K562 (cell line): ENCODE measurements around the gene PHETA2. TPM values are rescaled to one million over a fixed set of nuclear protein-coding genes. Genes with fewer than 3 reads are reported as not detected.

Experiments used
- ATAC-seq: fragments of 200-7000 bp; cut with Tn5 transposase; 3 replicates; pipeline ENCODE4 v1.9.1; 2020; ENCODE audit warnings: moderate library complexity
- BruUV-seq: library from RNA; stranded (reverse); fragments of 400-500 nt; replicated peaks from 2 replicates; lab custom pipeline; 2021; lab: Mats Ljungman, UMichigan
- CTCF ChIA-PET: fragments of 300-600 bp; formaldehyde crosslinking; extraction: SDS; loops from one replicate; lab custom pipeline; 2021; ENCODE audit warnings: low intra/inter-chr PET ratio; lab: Yijun Ruan, JAX
- POLR2A ChIA-PET: fragments of 300-600, 350-650 bp; sonication (Branson Sonifier 250); formaldehyde crosslinking; extraction: SDS; loops from one replicate; lab custom pipeline; 2021; ENCODE audit warnings: antibody characterized with exemption, inconsistent platforms; lab: Yijun Ruan, JAX
- DNase-seq, 4 experiments: peaks; one replicate each; pipeline versions ENCODE4 v3.0.0 to v3.0.0-alpha.2; 2011 to 2018; ENCODE audit warnings: low spot score in 3 of 4, mixed read lengths in 3 of 4; ENCODE audit errors: extremely low read depth in 1 of 4
- FAIRE-seq: peaks from 2 replicates; lab custom pipeline; 2011; peaks lifted over from hg19 to GRCh38; lab: Jason Lieb, UNC
- H2AFZ ChIP-seq: 2 replicates; pipeline ENCODE4 v1.6.0; 2011; ENCODE audit warnings: low read depth, low read length, control low read depth, inconsistent platforms
- H3K27ac ChIP-seq: fragments of 200-600 bp; 3 replicates; pipeline ENCODE4 v1.8.0; 2011; ENCODE audit warnings: low read depth, mild to moderate bottlenecking, control low read depth, inconsistent platforms, low read length, moderate library complexity, mixed read lengths; ENCODE audit errors: extremely low read depth
- H3K27me3 ChIP-seq, 2 experiments: fragments of 300-600 bp in 1 of 2; 2 replicates in 1 of 2; 3 replicates in 1 of 2; pipeline versions ENCODE4 v1.6.0 to v1.8.0; 2011; ENCODE audit warnings: inconsistent platforms in 2 of 2, low read length in 2 of 2, mild to moderate bottlenecking in 1 of 2, mixed read lengths in 1 of 2, moderate library complexity in 1 of 2; ENCODE audit not compliant: control insufficient read depth in 2 of 2, insufficient read depth in 2 of 2
- H3K36me3 ChIP-seq: fragments of 300-600 bp; 3 replicates; pipeline ENCODE4 v1.8.0; 2011; ENCODE audit warnings: mild to moderate bottlenecking, low read length, inconsistent platforms; ENCODE audit not compliant: control insufficient read depth, insufficient read depth
- H3K4me1 ChIP-seq, 2 experiments: fragments of 200-600 bp in 1 of 2; replicated peaks in 1 of 2; 2 replicates in 1 of 2; 3 replicates in 1 of 2; pipeline versions ENCODE4 v1.5.1 to v1.8.0; 2011; ENCODE audit warnings: inconsistent platforms in 2 of 2, low read length in 2 of 2, mild to moderate bottlenecking in 1 of 2, mixed read lengths in 1 of 2, moderate library complexity in 1 of 2; ENCODE audit not compliant: control insufficient read depth in 2 of 2, insufficient read depth in 2 of 2
- H3K4me2 ChIP-seq: 2 replicates; pipeline ENCODE4 v1.6.1; 2011; ENCODE audit warnings: low read length, control low read depth, inconsistent platforms, mixed read lengths; ENCODE audit not compliant: insufficient read depth
- H3K4me3 ChIP-seq: fragments of 200-600 bp; sonication (generic), shearing (Covaris generic); 2 replicates; pipeline ENCODE4 v1.5.1; 2016; ENCODE audit warnings: control low read depth, inconsistent platforms
- H3K79me2 ChIP-seq: fragments of 200-600 bp; 3 replicates; pipeline ENCODE4 v1.8.0; 2011; ENCODE audit warnings: low read length, inconsistent platforms; ENCODE audit not compliant: control insufficient read depth, insufficient read depth
- H3K9ac ChIP-seq, 2 experiments: 2 replicates each; pipeline versions ENCODE4 v1.6.0 to v1.6.1; 2011; ENCODE audit warnings: low read depth in 2 of 2, low read length in 2 of 2, control low read depth in 1 of 2, inconsistent platforms in 1 of 2, mild to moderate bottlenecking in 1 of 2, mixed read lengths in 1 of 2; ENCODE audit not compliant: insufficient read depth in 1 of 2
- H3K9me1 ChIP-seq: one replicate; pipeline ENCODE4 v1.6.0; 2011; ENCODE audit warnings: inconsistent platforms, mild to moderate bottlenecking, low read length, moderate library complexity; ENCODE audit not compliant: control insufficient read depth, insufficient read depth
- H3K9me3 ChIP-seq: replicated peaks from 2 replicates; pipeline ENCODE4 v1.5.1; 2011; ENCODE audit warnings: low read depth, low read length, inconsistent platforms; ENCODE audit not compliant: control insufficient read depth, insufficient read depth
- H4K20me1 ChIP-seq: replicated peaks from 2 replicates; pipeline ENCODE4 v1.6.1; 2011; ENCODE audit warnings: low read length, inconsistent platforms, mixed read lengths; ENCODE audit not compliant: control insufficient read depth, insufficient read depth
- GATA2 ChIP-seq: sonication (generic); formaldehyde crosslinking; IDR thresholded peaks from 2 replicates; pipeline ENCODE4 v1.4.0; 2020; ENCODE audit warnings: mild to moderate bottlenecking, missing genetic modification reagents
- HMG20A ChIP-seq: fragments of 450-650 bp; formaldehyde crosslinking; conservative IDR thresholded peaks from 2 replicates; pipeline ENCODE4 v1.4.0; 2020; ENCODE audit warnings: mild to moderate bottlenecking, mixed read lengths
- KDM4B ChIP-seq, 2 experiments: fragments of 450-650 bp in 1 of 2; sonication (generic) in 1 of 2; IDR thresholded peaks; 2 replicates each; pipeline ENCODE4 v1.6.1; 2016 to 2017; ENCODE audit warnings: borderline replicate concordance in 2 of 2, antibody characterized with exemption in 1 of 2, low read depth in 1 of 2, mild to moderate bottlenecking in 1 of 2
- MBD2 ChIP-seq: sonication (generic); IDR thresholded peaks from 2 replicates; pipeline ENCODE4 v1.6.1; 2016; ENCODE audit warnings: low read depth, borderline replicate concordance
- NFE2 ChIP-seq: IDR thresholded peaks from 2 replicates; pipeline ENCODE4 v1.6.1; 2014; ENCODE audit warnings: antibody characterized with exemption, low read depth
- NONO ChIP-seq, 2 experiments: fragments of 200-400 bp in 1 of 2; fragments of 450-650 bp in 1 of 2; formaldehyde crosslinking in 1 of 2; IDR thresholded peaks; 2 replicates each; pipeline ENCODE4 v1.6.1; 2017; ENCODE audit warnings: low read depth in 2 of 2, mild to moderate bottlenecking in 2 of 2, moderate library complexity in 2 of 2, low read length in 1 of 2
- NRF1 ChIP-seq, 2 experiments: fragments of 450-650 bp; IDR thresholded peaks in 1 of 2; conservative IDR thresholded peaks in 1 of 2; 2 replicates each; pipeline ENCODE4 v1.6.1; 2014; ENCODE audit warnings: mild to moderate bottlenecking in 2 of 2
- RB1 ChIP-seq: fragments of 450-650 bp; IDR thresholded peaks from 2 replicates; pipeline ENCODE4 v1.6.1; 2017; ENCODE audit warnings: low read depth, mild to moderate bottlenecking
- THRAP3 ChIP-seq: fragments of 450-650 bp; IDR thresholded peaks from 2 replicates; pipeline ENCODE4 v1.6.1; 2016; ENCODE audit warnings: mild to moderate bottlenecking, inconsistent platforms, borderline replicate concordance
- ZKSCAN8 ChIP-seq: fragments of 200-800 bp; sonication (Bioruptor generic); IDR thresholded peaks from 2 replicates; pipeline ENCODE4 v1.6.1; 2016; ENCODE audit warnings: missing genetic modification characterization, missing compliant biosample characterization
- ZNF133 ChIP-seq: fragments of 250-450 bp; sonication (Bioruptor Pico); IDR thresholded peaks from 2 replicates; pipeline ENCODE4 v1.4.0; 2020; ENCODE audit warnings: mild to moderate bottlenecking
- ZNF551 ChIP-seq: fragments of 250-450 bp; sonication (Bioruptor Pico); IDR thresholded peaks from 2 replicates; pipeline ENCODE4 v1.5.0; 2021; ENCODE audit warnings: mild to moderate bottlenecking, moderate library complexity
- ZNF695 ChIP-seq: fragments of 450-650 bp; formaldehyde crosslinking; IDR thresholded peaks from 2 replicates; pipeline ENCODE4 v1.4.0; 2020; ENCODE audit warnings: mild to moderate bottlenecking, moderate library complexity
- ZNF764 ChIP-seq: fragments of 250-450 bp; sonication (Bioruptor Pico); IDR thresholded peaks from 2 replicates; pipeline ENCODE4 v1.4.0; 2020; ENCODE audit warnings: low read depth, mild to moderate bottlenecking, moderate library complexity
- ZNF77 ChIP-seq: fragments of 250-450 bp; sonication (Bioruptor Pico); IDR thresholded peaks from 2 replicates; pipeline ENCODE4 v1.5.0; 2020
- ZNF79 ChIP-seq: fragments of 250-450 bp; sonication (Bioruptor Pico); IDR thresholded peaks from 2 replicates; pipeline ENCODE4 v1.4.0; 2020; ENCODE audit warnings: low read depth, mild to moderate bottlenecking, moderate library complexity
- WGBS: fragments of 100-300 bp; shearing (Covaris generic); methylation state at CpG from one replicate; pipeline ENCODE4 v1.1.6; 2016; ENCODE audit warnings: low coverage, mixed read lengths; ENCODE audit not compliant: insufficient coverage; ENCODE audit errors: missing lambda C conversion rate; 5-methylcytosine and 5-hydroxymethylcytosine counted together
- in situ Hi-C: fragments of 300-500 bp; cut with MboI; formaldehyde crosslinking; loops from 4 replicates; pipeline ENCODE4 v1.15.0; 2018; ENCODE audit warnings: inconsistent platforms, mixed read lengths
- intact Hi-C: fragments of 100-400 bp; cut with micrococcal nuclease; formaldehyde crosslinking; loops from 2 replicates; pipeline ENCODE4 v1.14.2; 2022
- polyA plus RNA-seq, 8 experiments: library from polyadenylated mRNA; depleted of rRNA in 4 of 8; stranded (reverse) in 5 of 8; unstranded in 3 of 8; fragments of >200 nt; fragmentation: Nextera tagmentation in 2 of 8; fragmentation: Illumina TruSeq in 1 of 8; extraction: Ambion mirVana in 2 of 8; extraction: Trizol in 1 of 8; gene quantifications; 2 replicates each; pipeline versions ENCODE4 v1.2.1 to v1.2.3, GENCODE V29; 2011 to 2014; ENCODE audit warnings: inconsistent platforms in 1 of 8, missing spikeins in 1 of 8
- total RNA-seq, 7 experiments: library from RNA; depleted of rRNA in 6 of 7; stranded (reverse); fragments of >200 nt in 6 of 7; fragmentation: Illumina TruSeq in 2 of 7; extraction: Trizol in 2 of 7; gene quantifications; 2 replicates each; pipeline versions ENCODE4 v1.2.1 to v1.2.3, GENCODE V29; 2011 to 2021; ENCODE audit warnings: low replicate concordance in 1 of 7
- TF ChIP-seq, protein P1 (sequence below): fragments of 450-650 bp; formaldehyde crosslinking; IDR thresholded peaks from 2 replicates; pipeline ENCODE4 v1.4.0; 2022; ENCODE audit warnings: mild to moderate bottlenecking, moderate library complexity
- TF ChIP-seq, protein P2 (sequence below), 3 experiments: IDR thresholded peaks in 2 of 3; conservative IDR thresholded peaks in 1 of 3; 2 replicates each; pipeline ENCODE4 v1.5.1; 2011 to 2012; ENCODE audit warnings: low read length in 3 of 3, mild to moderate bottlenecking in 3 of 3, control low read depth in 2 of 3, improper control_type of control experiment in 1 of 3, inconsistent platforms in 1 of 3, low read depth in 1 of 3, mixed read lengths in 1 of 3, moderate library complexity in 1 of 3; ENCODE audit not compliant: insufficient read depth in 2 of 3

Gene PHETA2
- total and polyA plus RNA-seq, 9 of the 15 experiments (the other 6 are each of a cell fraction or from before 2014, with no cell fraction given) = 0.07 to 0.22 (median 0.08) TPM; not detected in 5

DNA sequence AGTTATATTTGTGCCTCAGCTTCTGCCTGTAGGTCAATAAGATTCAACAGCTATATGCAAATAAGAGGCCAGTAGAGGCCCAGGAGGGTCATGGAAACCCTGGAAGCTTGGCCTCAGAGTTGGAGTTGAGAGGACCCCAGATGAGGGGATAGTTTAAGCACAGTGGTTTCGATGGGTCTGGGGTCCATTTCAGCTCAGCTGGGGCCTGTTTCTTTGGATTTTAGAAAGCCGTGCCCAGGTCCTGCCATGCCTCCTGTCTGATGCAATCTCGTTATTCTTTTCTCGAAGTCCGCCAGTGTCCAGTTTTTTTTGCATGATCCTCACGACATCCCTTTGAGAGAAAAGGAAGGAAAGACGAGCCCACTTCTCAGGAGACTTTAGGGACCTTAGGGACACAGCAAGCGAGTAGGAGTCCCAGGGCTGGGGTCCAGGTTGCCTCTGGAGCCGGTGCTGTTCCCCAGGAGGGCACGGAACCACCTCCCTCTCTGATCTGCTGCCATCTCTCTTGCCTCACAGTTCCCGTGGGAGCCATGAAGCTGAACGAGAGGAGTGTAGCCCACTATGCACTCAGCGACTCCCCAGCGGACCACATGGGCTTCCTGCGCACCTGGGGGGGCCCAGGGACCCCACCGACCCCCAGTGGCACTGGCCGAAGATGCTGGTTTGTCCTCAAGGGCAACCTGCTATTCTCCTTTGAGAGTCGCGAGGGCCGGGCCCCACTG, 2.9 kb downstream of the PHETA2 start:
- in situ Hi-C loops = no loop called here
- POLR2A ChIA-PET = interaction anchor here (0.8 to 0.9 kb wide), 2 partner anchors 10 to 135 kb away, joined by 3 read pairs; no protein-coding TSS in a partner anchor
- FAIRE-seq = no peak

More for the DNA sequence above, 2.9 kb downstream of the PHETA2 start:
- Histone ChIP-seq H3K27ac (no peak overlapping the region), H2AFZ (no peak overlapping the region), H3K4me2 (no peak overlapping the region), H3K79me2 (peaks cover 15% of the 10 kb centered on the region), H3K9me1 (no peaks in the 10 kb centered on the region), H3K4me3 (no peak overlapping the region), H3K4me1 (peaks cover 11 to 30% of the 10 kb centered on the region in 2 experiments), H3K27me3 (no peaks in the 10 kb centered on the region), H3K9me3 (no peaks in the 10 kb centered on the region), H4K20me1 (no peaks in the 10 kb centered on the region), H3K9ac (0 out of 4 replicates have a peak overlapping the region, but pooled peaks of 1 of the 2 experiments have one; percentile 43), H3K36me3 (peaks cover 3% of the 10 kb centered on the region; the same call in 2 of the 3 replicates)
- DNase-seq (no peak), ATAC-seq (no peak)
- no peak for TF ChIP-seq NFE2
- no peak for TF ChIP-seq ZNF551 (CRISPR knock-in tag)
- no peak for TF ChIP-seq ZNF77
- TF ChIP-seq, protein P1, sequence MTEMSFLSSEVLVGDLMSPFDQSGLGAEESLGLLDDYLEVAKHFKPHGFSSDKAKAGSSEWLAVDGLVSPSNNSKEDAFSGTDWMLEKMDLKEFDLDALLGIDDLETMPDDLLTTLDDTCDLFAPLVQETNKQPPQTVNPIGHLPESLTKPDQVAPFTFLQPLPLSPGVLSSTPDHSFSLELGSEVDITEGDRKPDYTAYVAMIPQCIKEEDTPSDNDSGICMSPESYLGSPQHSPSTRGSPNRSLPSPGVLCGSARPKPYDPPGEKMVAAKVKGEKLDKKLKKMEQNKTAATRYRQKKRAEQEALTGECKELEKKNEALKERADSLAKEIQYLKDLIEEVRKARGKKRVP (CRISPR knock-in tag) = no peak
- TF ChIP-seq, protein P2, sequence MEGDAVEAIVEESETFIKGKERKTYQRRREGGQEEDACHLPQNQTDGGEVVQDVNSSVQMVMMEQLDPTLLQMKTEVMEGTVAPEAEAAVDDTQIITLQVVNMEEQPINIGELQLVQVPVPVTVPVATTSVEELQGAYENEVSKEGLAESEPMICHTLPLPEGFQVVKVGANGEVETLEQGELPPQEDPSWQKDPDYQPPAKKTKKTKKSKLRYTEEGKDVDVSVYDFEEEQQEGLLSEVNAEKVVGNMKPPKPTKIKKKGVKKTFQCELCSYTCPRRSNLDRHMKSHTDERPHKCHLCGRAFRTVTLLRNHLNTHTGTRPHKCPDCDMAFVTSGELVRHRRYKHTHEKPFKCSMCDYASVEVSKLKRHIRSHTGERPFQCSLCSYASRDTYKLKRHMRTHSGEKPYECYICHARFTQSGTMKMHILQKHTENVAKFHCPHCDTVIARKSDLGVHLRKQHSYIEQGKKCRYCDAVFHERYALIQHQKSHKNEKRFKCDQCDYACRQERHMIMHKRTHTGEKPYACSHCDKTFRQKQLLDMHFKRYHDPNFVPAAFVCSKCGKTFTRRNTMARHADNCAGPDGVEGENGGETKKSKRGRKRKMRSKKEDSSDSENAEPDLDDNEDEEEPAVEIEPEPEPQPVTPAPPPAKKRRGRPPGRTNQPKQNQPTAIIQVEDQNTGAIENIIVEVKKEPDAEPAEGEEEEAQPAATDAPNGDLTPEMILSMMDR (IDR thresholded peaks at IDR 0.05 in 2 of 3, conservative IDR thresholded peaks at IDR 0.05 in 1 of 3; ENCODE audit: insufficient read depth in 2 of 3, low read depth in 1 of 3, low read length in 3 of 3) = no peak
- no peak for TF ChIP-seq ZNF133 (CRISPR knock-in tag)
- no peak for TF ChIP-seq NONO (IDR thresholded peaks at IDR 0.05; ENCODE audit: low read depth in 2 of 2, low read length in 1 of 2)
- TF ChIP-seq ZNF695 = no peak
- TF ChIP-seq ZNF79 = no peak
- no peak for TF ChIP-seq HMG20A (CRISPR knock-in tag)
- no peak for TF ChIP-seq GATA2 (CRISPR knock-in tag)
- TF ChIP-seq KDM4B (IDR thresholded peaks at IDR 0.05; ENCODE audit: borderline replicate concordance in 2 of 2, low read depth in 1 of 2) = no peak
- no peak for TF ChIP-seq RB1
- no peak for TF ChIP-seq ZKSCAN8
- TF ChIP-seq THRAP3 = no peak
- TF ChIP-seq MBD2 = no peak
- TF ChIP-seq NRF1 (conservative IDR thresholded peaks at IDR 0.05 in 1 of 2, IDR thresholded peaks at IDR 0.05 in 1 of 2) = no peak
- TF ChIP-seq ZNF764 (CRISPR knock-in tag) = no peak
- no TSS peak for BruUV-seq
- WGBS = 69% methylated on average over 8 of the region's 20 CpGs
- intact Hi-C loops = loop anchor here (10.0 kb wide), 1 partner anchor 112 kb away; the partner anchor contains the start of gene SEPTIN3
- CTCF ChIA-PET = no interaction called here
